Measurements from ENCODE around the gene RAB11A.

Gene RAB11A

GRCh38 chr15:65909831-65910230 is 40.5 kb downstream of the RAB11A start:
- no peaks in the 10 kb centered on the region for H3K9me3 ChIP-seq (ENCODE audit: insufficient read depth, low read length)
- H2AFZ ChIP-seq (ENCODE audit: low read depth, low read length), result no peak overlapping the region
- peaks cover 8% of the 10 kb centered on the region for H3K36me3 ChIP-seq (replicated peaks; ENCODE audit: low read depth, low read length)
- H3K4me2 ChIP-seq (ENCODE audit: low read length), result no peak overlapping the region
- H3K4me1 ChIP-seq (ENCODE audit: low read length), result peaks cover 2% of the 10 kb centered on the region
- peaks cover 6% of the 10 kb centered on the region; the same call in 1 of the 2 replicates for H4K20me1 ChIP-seq (ENCODE audit: insufficient read depth, low read length)
- no peak overlapping the region for H3K4me3 ChIP-seq (ENCODE audit: low read length)
- H3K27ac ChIP-seq (ENCODE audit: low read length), result no peak overlapping the region
- no peaks in the 10 kb centered on the region for H3K27me3 ChIP-seq (ENCODE audit: low read depth, low read length)
- H3K79me2 ChIP-seq (ENCODE audit: low read length), result no peaks in the 10 kb centered on the region
- TF ChIP-seq EZH2phosphoT487 (IDR thresholded peaks at IDR 0.05; ENCODE audit: low read depth) (no peak), CTCF (IDR thresholded peaks at IDR 0.05; ENCODE audit: low read depth, low read length) (no peak)
- no peak overlapping the region for H3K9ac ChIP-seq (ENCODE audit: low read length)

- Histone ChIP-seq H3K4me3 (ENCODE audit: low read length) (no peak overlapping the region), H2AFZ (ENCODE audit: low read depth, low read length) (no peak overlapping the region), H3K9me3 (ENCODE audit: insufficient read depth, low read length) (no peaks in the 10 kb centered on the region), H3K36me3 (replicated peaks; ENCODE audit: low read depth, low read length) (peaks cover 5% of the 10 kb centered on the region), H3K4me2 (ENCODE audit: low read length) (no peak overlapping the region), H3K9ac (ENCODE audit: low read length) (no peak overlapping the region), H4K20me1 (ENCODE audit: insufficient read depth, low read length) (peaks cover 6% of the 10 kb centered on the region; the same call in 1 of the 2 replicates), H3K27me3 (ENCODE audit: low read depth, low read length) (no peaks in the 10 kb centered on the region), H3K79me2 (ENCODE audit: low read length) (no peaks in the 10 kb centered on the region), H3K27ac (ENCODE audit: low read length) (no peak overlapping the region), H3K4me1 (ENCODE audit: low read length) (peaks cover 7% of the 10 kb centered on the region)
- no peak for TF ChIP-seq CTCF (IDR thresholded peaks at IDR 0.05; ENCODE audit: low read depth, low read length)
Observed at GRCh38 chr15:65910341-65910740, 41.0 kb downstream of the RAB11A start.

GRCh38 chr15:65912235-65912634 is 42.9 kb downstream of the RAB11A start:
- no peaks in the 10 kb centered on the region for H3K9me3 ChIP-seq (ENCODE audit: insufficient read depth, low read length)
- no peaks in the 10 kb centered on the region for H3K36me3 ChIP-seq (replicated peaks; ENCODE audit: low read depth, low read length)
- no peak overlapping the region for H3K27ac ChIP-seq (ENCODE audit: low read length)
- H2AFZ ChIP-seq (ENCODE audit: low read depth, low read length), result no peak overlapping the region
- no peaks in the 10 kb centered on the region for H3K79me2 ChIP-seq (ENCODE audit: low read length)
- H3K4me2 ChIP-seq (ENCODE audit: low read length), result no peak overlapping the region
- H3K27me3 ChIP-seq (ENCODE audit: low read depth, low read length), result no peaks in the 10 kb centered on the region
- no peak overlapping the region for H3K4me3 ChIP-seq (ENCODE audit: low read length)
- H3K9ac ChIP-seq (ENCODE audit: low read length), result no peak overlapping the region
- peaks cover 6% of the 10 kb centered on the region; the same call in 1 of the 2 replicates for H4K20me1 ChIP-seq (ENCODE audit: insufficient read depth, low read length)
- H3K4me1 ChIP-seq (ENCODE audit: low read length), result peaks cover 26% of the 10 kb centered on the region
- TF ChIP-seq CTCF (IDR thresholded peaks at IDR 0.05; ENCODE audit: low read depth, low read length), result no peak
- no peak for TF ChIP-seq EZH2phosphoT487 (IDR thresholded peaks at IDR 0.05; ENCODE audit: low read depth)

GRCh38 chr15:65913631-65914199 is 44.4 kb downstream of the RAB11A start:
- Histone ChIP-seq H4K20me1 (ENCODE audit: insufficient read depth, low read length) (peaks cover 6% of the 10 kb centered on the region; the same call in 1 of the 2 replicates), H3K27me3 (ENCODE audit: low read depth, low read length) (no peaks in the 10 kb centered on the region), H3K9ac (ENCODE audit: low read length) (no peak overlapping the region), H3K4me1 (ENCODE audit: low read length) (peaks cover 41% of the 10 kb centered on the region), H3K4me2 (ENCODE audit: low read length) (no peak overlapping the region), H2AFZ (ENCODE audit: low read depth, low read length) (no peak overlapping the region), H3K27ac (ENCODE audit: low read length) (no peak overlapping the region), H3K4me3 (ENCODE audit: low read length) (no peak overlapping the region), H3K79me2 (ENCODE audit: low read length) (no peaks in the 10 kb centered on the region), H3K36me3 (replicated peaks; ENCODE audit: low read depth, low read length) (no peaks in the 10 kb centered on the region), H3K9me3 (ENCODE audit: insufficient read depth, low read length) (no peaks in the 10 kb centered on the region)
- TF ChIP-seq EZH2phosphoT487 (IDR thresholded peaks at IDR 0.05; ENCODE audit: low read depth), result no peak
- TF ChIP-seq CTCF (IDR thresholded peaks at IDR 0.05; ENCODE audit: low read depth, low read length), result no peak
